SU-DHL-6 (cell line): Measurements from ENCODE around the gene ALCAM.

Experiments
- EZH2phosphoT487 ChIP-seq: fragments of 200-600 bp; sonication (generic), shearing (Covaris generic); conservative IDR thresholded peaks from 2 replicates; pipeline ENCODE4 v1.6.1; 2018; ENCODE audit warnings: mild to moderate bottlenecking, antibody characterized with exemption, low read length, moderate library complexity, mixed read lengths
- TF ChIP-seq, protein P1 (sequence below): fragments of 200-600 bp; sonication (generic); IDR thresholded peaks from one replicate; pipeline ENCODE4 v1.5.1; 2017; ENCODE audit warnings: antibody characterized with exemption, mild to moderate bottlenecking, low read length, moderate library complexity; ENCODE audit not compliant: insufficient read depth, poor library complexity, severe bottlenecking

DNA sequence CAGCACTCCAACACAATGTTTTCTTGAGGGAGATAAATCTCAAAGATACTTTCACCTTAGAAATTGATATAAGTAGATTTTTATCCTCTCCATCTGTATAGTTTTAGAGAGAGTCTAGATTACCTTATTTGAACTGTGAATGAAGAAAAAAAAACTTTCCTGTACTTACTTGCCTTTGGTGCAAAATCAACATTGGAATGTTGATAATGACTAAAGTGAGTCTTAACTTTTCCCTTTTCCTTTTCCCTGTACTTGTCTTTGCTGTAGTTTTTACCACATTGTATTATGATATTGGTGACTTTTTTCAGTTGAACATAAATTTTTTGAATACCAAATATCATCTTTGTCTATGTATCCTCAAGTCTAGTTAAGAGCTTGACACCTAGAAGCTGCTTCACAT lies 6.7 kb downstream of the ALCAM start:
- TF ChIP-seq, protein P1, sequence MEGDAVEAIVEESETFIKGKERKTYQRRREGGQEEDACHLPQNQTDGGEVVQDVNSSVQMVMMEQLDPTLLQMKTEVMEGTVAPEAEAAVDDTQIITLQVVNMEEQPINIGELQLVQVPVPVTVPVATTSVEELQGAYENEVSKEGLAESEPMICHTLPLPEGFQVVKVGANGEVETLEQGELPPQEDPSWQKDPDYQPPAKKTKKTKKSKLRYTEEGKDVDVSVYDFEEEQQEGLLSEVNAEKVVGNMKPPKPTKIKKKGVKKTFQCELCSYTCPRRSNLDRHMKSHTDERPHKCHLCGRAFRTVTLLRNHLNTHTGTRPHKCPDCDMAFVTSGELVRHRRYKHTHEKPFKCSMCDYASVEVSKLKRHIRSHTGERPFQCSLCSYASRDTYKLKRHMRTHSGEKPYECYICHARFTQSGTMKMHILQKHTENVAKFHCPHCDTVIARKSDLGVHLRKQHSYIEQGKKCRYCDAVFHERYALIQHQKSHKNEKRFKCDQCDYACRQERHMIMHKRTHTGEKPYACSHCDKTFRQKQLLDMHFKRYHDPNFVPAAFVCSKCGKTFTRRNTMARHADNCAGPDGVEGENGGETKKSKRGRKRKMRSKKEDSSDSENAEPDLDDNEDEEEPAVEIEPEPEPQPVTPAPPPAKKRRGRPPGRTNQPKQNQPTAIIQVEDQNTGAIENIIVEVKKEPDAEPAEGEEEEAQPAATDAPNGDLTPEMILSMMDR, result no peak
- TF ChIP-seq EZH2phosphoT487, result no peak
